Neural cell (in vitro differentiated cells): Measurements from ENCODE around the gene GRPEL2.

Source experiments
- CTCF ChIP-seq: fragments of 450-650 bp; IDR thresholded peaks from 2 replicates; pipeline ENCODE4 v1.5.1; 2014; ENCODE audit warnings: antibody characterized with exemption, mild to moderate bottlenecking, moderate library complexity; ENCODE audit not compliant: poor library complexity, severe bottlenecking
- EP300 ChIP-seq: fragments of 450-650 bp; conservative IDR thresholded peaks from 2 replicates; pipeline ENCODE4 v1.6.1; 2014; ENCODE audit warnings: antibody characterized with exemption, mild to moderate bottlenecking, moderate library complexity; ENCODE audit not compliant: poor library complexity, severe bottlenecking
- EZH2 ChIP-seq: fragments of 200-600, 300-800 bp; shearing (Covaris generic), sonication (generic); IDR thresholded peaks from 2 replicates; pipeline ENCODE4 v1.6.1; 2014; ENCODE audit warnings: antibody characterized with exemption, low read length, borderline replicate concordance, mild to moderate bottlenecking; ENCODE audit not compliant: insufficient read depth, poor library complexity, severe bottlenecking
- MXI1 ChIP-seq: fragments of 450-650 bp; conservative IDR thresholded peaks from 2 replicates; pipeline ENCODE4 v1.6.1; 2014; ENCODE audit warnings: antibody characterized with exemption, mild to moderate bottlenecking; ENCODE audit not compliant: poor library complexity, severe bottlenecking
- POLR2AphosphoS5 ChIP-seq: IDR thresholded peaks from 2 replicates; pipeline ENCODE4 v1.6.1; 2012
- RAD21 ChIP-seq: fragments of 450-650 bp; conservative IDR thresholded peaks from 2 replicates; pipeline ENCODE4 v1.6.1; 2014; ENCODE audit warnings: antibody characterized with exemption, mild to moderate bottlenecking, moderate library complexity
- REST ChIP-seq: IDR thresholded peaks from 2 replicates; pipeline ENCODE4 v1.6.1; 2012; ENCODE audit warnings: borderline replicate concordance
- SMC3 ChIP-seq: fragments of 450-650 bp; conservative IDR thresholded peaks from 2 replicates; pipeline ENCODE4 v1.6.1; 2014; ENCODE audit warnings: antibody characterized with exemption, mild to moderate bottlenecking, moderate library complexity; ENCODE audit not compliant: poor library complexity
- TAF1 ChIP-seq: IDR thresholded peaks from 2 replicates; pipeline ENCODE4 v1.6.1; 2012; ENCODE audit warnings: low read depth

GRCh38 chr5:149376104-149376503 is 30.8 kb downstream of the GRPEL2 start:
- no peak for TF ChIP-seq EZH2
- no peak for TF ChIP-seq CTCF
- TF ChIP-seq REST: no peak
- TF ChIP-seq RAD21: no peak
- TF ChIP-seq POLR2AphosphoS5: no peak
- no peak for TF ChIP-seq EP300
- TF ChIP-seq MXI1: no peak
- no peak for TF ChIP-seq SMC3
- no peak for TF ChIP-seq TAF1
